ENCODE results near the gene MAD1L1. TPM values are rescaled to one million over a fixed set of nuclear protein-coding genes. Genes with fewer than 3 reads are reported as not detected.

The MAD1L1 gene
- total and polyA plus RNA-seq, 2 of the 8 experiments (the other 6 are each of a cell fraction or from before 2014, with no cell fraction given), result 40.4 to 44.6 TPM

DNA sequence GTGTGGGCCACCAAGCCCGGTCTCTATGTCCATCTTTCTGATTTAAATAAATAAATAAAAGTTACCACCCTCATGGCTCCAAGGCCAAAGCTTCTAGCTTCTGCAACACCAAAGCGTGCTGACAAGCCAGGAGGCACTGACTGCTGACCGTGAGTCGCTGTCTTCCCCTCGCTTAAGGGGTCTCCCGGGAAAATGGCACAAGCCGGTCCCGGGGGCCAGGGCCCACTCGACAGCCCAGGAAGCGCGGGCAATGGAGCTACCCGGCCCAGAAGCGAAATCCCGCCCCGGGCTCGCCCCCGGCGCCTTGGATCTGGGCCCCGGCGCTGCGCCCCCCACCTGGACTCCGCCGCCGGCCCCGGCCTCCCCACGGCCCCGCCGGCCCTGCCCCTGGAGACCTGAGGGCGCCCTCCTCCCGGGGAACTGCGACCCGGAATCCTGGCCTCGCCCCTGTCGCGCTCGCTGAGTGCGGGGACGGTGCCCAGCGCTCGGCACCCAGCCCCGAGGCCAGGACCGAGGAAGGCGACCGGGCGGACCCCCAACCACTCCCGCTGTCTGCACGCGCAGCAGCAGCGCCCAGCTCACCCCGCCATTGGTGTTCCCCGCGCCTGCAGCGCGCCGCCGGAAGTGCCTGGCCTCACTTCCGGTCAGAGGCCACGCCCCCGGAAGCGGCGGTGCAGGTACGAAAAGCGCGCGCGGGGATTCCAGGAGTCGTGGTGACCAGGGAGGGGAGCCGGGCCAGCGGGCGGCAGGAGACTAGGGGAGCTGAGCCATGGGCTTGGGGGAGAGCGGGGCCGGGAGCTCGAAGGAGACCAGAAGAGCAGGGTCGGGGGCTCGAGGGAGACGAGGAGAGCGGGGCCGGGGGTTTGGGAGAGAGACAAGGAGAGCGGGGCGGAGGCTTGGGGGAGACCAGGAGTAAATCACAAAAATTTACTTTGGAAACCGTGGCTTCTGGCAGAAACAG lies 9.1 kb upstream of the MAD1L1 start, which contains the start of the genes MRM2 and NUDT1 (continued):
- TF ChIP-seq, protein P1, sequence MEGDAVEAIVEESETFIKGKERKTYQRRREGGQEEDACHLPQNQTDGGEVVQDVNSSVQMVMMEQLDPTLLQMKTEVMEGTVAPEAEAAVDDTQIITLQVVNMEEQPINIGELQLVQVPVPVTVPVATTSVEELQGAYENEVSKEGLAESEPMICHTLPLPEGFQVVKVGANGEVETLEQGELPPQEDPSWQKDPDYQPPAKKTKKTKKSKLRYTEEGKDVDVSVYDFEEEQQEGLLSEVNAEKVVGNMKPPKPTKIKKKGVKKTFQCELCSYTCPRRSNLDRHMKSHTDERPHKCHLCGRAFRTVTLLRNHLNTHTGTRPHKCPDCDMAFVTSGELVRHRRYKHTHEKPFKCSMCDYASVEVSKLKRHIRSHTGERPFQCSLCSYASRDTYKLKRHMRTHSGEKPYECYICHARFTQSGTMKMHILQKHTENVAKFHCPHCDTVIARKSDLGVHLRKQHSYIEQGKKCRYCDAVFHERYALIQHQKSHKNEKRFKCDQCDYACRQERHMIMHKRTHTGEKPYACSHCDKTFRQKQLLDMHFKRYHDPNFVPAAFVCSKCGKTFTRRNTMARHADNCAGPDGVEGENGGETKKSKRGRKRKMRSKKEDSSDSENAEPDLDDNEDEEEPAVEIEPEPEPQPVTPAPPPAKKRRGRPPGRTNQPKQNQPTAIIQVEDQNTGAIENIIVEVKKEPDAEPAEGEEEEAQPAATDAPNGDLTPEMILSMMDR (IDR thresholded peaks at IDR 0.05; ENCODE audit: control extremely low read depth in 1 of 3, insufficient read depth in 1 of 3, low read depth in 1 of 3, low read length in 3 of 3), result no peak
- TF ChIP-seq TAF1 (IDR thresholded peaks at IDR 0.05; ENCODE audit: low read depth, low read length) (peak; percentile 90), POU5F1 (IDR thresholded peaks at IDR 0.05; ENCODE audit: low read depth, low read length) (no peak), FOSL1 (IDR thresholded peaks at IDR 0.05; ENCODE audit: insufficient read depth, low read depth, low read length) (no peak), SAP30 (IDR thresholded peaks at IDR 0.05; ENCODE audit: insufficient read depth, insufficient replicate concordance, low read length) (no peak), BRCA1 (IDR thresholded peaks at IDR 0.05; ENCODE audit: low read depth, low read length) (no peak), PHF8 (conservative IDR thresholded peaks at IDR 0.05; ENCODE audit: low read depth, low read length) (peak; percentile 98), KDM1A (IDR thresholded peaks at IDR 0.05; ENCODE audit: borderline replicate concordance, low read length) (no peak), BCL11A (IDR thresholded peaks at IDR 0.05; ENCODE audit: low read depth in 2 of 2, low read length in 2 of 2) (no peak), SRF (IDR thresholded peaks at IDR 0.05; ENCODE audit: low read depth, low read length) (no peak), ZNF274 (IDR thresholded peaks at IDR 0.05; ENCODE audit: borderline replicate concordance, extremely low read depth, low read length) (no peak), SUZ12 (IDR thresholded peaks at IDR 0.05; ENCODE audit: low read length) (no peak), SP4 (IDR thresholded peaks at IDR 0.05; ENCODE audit: low read length) (no peak), RNF2 (IDR thresholded peaks at IDR 0.05; ENCODE audit: borderline replicate concordance, low read depth, low read length, missing control alignments, poor library complexity, severe bottlenecking) (no peak), RXRA (IDR thresholded peaks at IDR 0.05; ENCODE audit: insufficient read depth, low read depth, low read length) (no peak)
- TF ChIP-seq, protein P2, sequence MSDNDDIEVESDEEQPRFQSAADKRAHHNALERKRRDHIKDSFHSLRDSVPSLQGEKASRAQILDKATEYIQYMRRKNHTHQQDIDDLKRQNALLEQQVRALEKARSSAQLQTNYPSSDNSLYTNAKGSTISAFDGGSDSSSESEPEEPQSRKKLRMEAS (IDR thresholded peaks at IDR 0.05), result peak; percentile 71; the same call in 1 of the 2 replicates
- TF ChIP-seq, protein P3, sequence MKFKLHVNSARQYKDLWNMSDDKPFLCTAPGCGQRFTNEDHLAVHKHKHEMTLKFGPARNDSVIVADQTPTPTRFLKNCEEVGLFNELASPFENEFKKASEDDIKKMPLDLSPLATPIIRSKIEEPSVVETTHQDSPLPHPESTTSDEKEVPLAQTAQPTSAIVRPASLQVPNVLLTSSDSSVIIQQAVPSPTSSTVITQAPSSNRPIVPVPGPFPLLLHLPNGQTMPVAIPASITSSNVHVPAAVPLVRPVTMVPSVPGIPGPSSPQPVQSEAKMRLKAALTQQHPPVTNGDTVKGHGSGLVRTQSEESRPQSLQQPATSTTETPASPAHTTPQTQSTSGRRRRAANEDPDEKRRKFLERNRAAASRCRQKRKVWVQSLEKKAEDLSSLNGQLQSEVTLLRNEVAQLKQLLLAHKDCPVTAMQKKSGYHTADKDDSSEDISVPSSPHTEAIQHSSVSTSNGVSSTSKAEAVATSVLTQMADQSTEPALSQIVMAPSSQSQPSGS (IDR thresholded peaks at IDR 0.05; ENCODE audit: low read length), result 0 out of 2 replicates have a peak, but pooled peaks have one; percentile 37
